ENCODE measurements around the gene GATD1.

GATD1 gene

GRCh38 chr11:728901-729491, 48.3 kb downstream of the GATD1 start:
- no peak for DNase-seq (ENCODE audit: extremely low read depth, low read depth)
- TF ChIP-seq CTCF (IDR thresholded peaks at IDR 0.05; ENCODE audit: low read depth, low read length, missing control alignments), result no peak
- no peak overlapping the region for H3K4me3 ChIP-seq (replicated peaks; ENCODE audit: low read depth, low read length)

DNA sequence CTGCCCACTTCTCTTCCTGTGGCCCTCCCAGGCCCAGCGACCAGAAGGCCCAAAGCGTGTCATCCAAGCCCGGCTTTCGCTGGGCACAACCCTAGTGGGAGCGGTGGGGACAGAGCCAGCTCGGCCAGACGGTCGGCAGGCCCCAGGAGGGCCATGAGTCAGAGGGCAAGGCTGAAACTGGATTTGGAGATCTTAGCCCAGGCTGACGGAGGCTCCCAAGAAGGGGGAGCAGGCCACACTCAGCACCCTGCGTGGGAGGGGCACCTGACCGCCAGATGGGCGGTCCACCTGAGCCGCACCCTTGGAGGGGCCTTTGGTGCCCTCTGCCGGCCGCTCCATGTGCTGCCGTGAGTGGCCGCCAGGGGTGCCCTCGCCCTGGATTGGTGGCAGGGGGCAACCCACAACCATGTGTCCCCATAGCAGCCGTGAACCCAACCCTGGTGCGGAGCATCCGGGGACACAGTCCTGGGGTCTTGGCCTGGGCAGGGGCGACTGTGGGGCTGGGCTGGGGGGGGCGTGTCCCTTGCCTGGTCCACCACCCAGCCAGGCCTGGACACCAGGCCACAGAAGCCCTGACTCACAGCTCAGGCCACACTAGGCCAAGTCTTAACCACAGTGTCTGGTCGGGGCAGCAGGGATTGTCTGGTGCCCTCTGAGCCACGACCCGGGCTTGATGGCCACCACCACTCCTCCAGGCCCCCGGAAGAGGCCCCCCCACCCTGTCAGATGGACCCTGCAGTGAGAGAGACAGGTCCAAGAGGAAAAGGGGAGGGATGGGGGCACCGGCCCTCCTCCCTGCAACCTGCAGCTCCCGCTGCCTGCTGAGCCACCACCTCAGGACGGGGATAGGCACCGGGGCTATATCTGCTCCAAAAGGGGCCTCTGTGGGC, 49.2 kb downstream of the GATD1 start:
- peak; percentile 99 for TF ChIP-seq CTCF (IDR thresholded peaks at IDR 0.05; ENCODE audit: low read depth, low read length, missing control alignments)
- H3K4me3 ChIP-seq (replicated peaks; ENCODE audit: low read depth, low read length), result no peak overlapping the region
- DNase-seq (ENCODE audit: extremely low read depth, low read depth), result no peak

GRCh38 chr11:727281-727701, 50.0 kb downstream of the GATD1 start:
- H3K4me3 ChIP-seq (replicated peaks; ENCODE audit: low read depth, low read length), result no peak overlapping the region
- no peak for DNase-seq (ENCODE audit: extremely low read depth, low read depth)
- TF ChIP-seq CTCF (IDR thresholded peaks at IDR 0.05; ENCODE audit: low read depth, low read length, missing control alignments), result no peak

GRCh38 chr11:726278-727220, 50.7 kb downstream of the GATD1 start:
- no peak for TF ChIP-seq CTCF (IDR thresholded peaks at IDR 0.05; ENCODE audit: low read depth, low read length, missing control alignments)
- DNase-seq (ENCODE audit: extremely low read depth, low read depth), result no peak
- H3K4me3 ChIP-seq (replicated peaks; ENCODE audit: low read depth, low read length), result no peak overlapping the region

- DNase-seq (ENCODE audit: extremely low read depth, low read depth), result no peak
- H3K4me3 ChIP-seq (replicated peaks; ENCODE audit: low read depth, low read length), result no peak overlapping the region
- no peak for TF ChIP-seq CTCF (IDR thresholded peaks at IDR 0.05; ENCODE audit: low read depth, low read length, missing control alignments)
Measured at GRCh38 chr11:725624-726202, 51.6 kb downstream of the GATD1 start.

- no peak overlapping the region for H3K4me3 ChIP-seq (replicated peaks; ENCODE audit: low read depth, low read length)
- no peak for TF ChIP-seq CTCF (IDR thresholded peaks at IDR 0.05; ENCODE audit: low read depth, low read length, missing control alignments)
- DNase-seq (ENCODE audit: extremely low read depth, low read depth), result no peak
Measured at GRCh38 chr11:724778-725386, 52.4 kb downstream of the GATD1 start.
